ENCODE measurements around the gene KRT9. TPM values are rescaled to one million over a fixed set of nuclear protein-coding genes. Genes with fewer than 3 reads are reported as not detected.
"Not testable (repeated sequence)": the region's sequence is repeated elsewhere in the genome, so short reads cannot be mapped to it uniquely, and the experiment has no call there.

The KRT9 gene
- polyA plus RNA-seq: under 1 TPM; 0.12 to 0.24 TPM

- Histone ChIP-seq H3K4me1 (ENCODE audit: control insufficient read depth in 2 of 2, insufficient read depth in 2 of 2, low read length in 1 of 2) (peaks cover 0 to 5% of the 10 kb centered on the region in 2 donors), H3K27me3 (ENCODE audit: control insufficient read depth in 1 of 2, insufficient read depth in 2 of 2, low read length in 2 of 2) (no peaks in the 10 kb centered on the region), H3K36me3 (ENCODE audit: control insufficient read depth in 2 of 2, insufficient read depth in 2 of 2, low read length in 1 of 2) (no peaks in the 10 kb centered on the region), H3K9me3 (ENCODE audit: control insufficient read depth in 2 of 2, insufficient read depth in 1 of 2, low read depth in 1 of 2, low read length in 1 of 2) (no peaks in the 10 kb centered on the region), H3K27ac (ENCODE audit: low read depth in 2 of 2, low read length in 1 of 2) (no peak within 1 kb of the TSS), H3K4me3 (ENCODE audit: low read depth in 1 of 2, low read length in 2 of 2) (no peak within 1 kb of the TSS)
- 70 to 74% methylated on average over 22 to 24 of the region's 24 CpGs for WGBS, 2 donors
These were observed at the start of gene KRT9 for GRCh38 chr17:41571561-41572434. KRT9 (minus strand) TSS chr17:41572059; CDS start chr17:41571992, 67 bp downstream.

DNA sequence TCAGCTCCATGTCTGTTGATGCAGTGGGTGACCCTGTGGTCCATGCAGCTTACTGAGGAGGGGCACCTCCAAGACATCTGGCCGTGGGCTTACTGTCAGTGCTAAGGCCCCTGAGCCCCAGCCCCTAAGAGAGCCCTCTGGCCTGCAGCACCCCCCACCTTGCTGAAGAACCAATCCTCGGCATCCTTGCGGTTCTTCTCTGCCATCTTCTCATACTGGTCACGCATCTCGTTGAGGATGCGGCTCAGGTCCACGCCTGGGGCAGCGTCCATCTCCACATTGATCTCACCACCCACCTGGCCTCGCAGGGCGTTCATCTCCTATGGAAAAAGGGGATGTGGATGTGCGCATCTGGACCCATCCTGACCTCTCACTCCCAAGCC is 49.6 kb upstream of the KRT9 start:
- H3K36me3 ChIP-seq (ENCODE audit: control insufficient read depth in 2 of 2, insufficient read depth in 2 of 2, low read length in 1 of 2); H3K9me3 ChIP-seq (ENCODE audit: control insufficient read depth in 2 of 2, insufficient read depth in 1 of 2, low read depth in 1 of 2, low read length in 1 of 2); H3K27ac ChIP-seq (ENCODE audit: low read depth in 2 of 2, low read length in 1 of 2); H3K27me3 ChIP-seq (ENCODE audit: control insufficient read depth in 1 of 2, insufficient read depth in 2 of 2, low read length in 2 of 2); H3K4me3 ChIP-seq (ENCODE audit: low read depth in 1 of 2, low read length in 2 of 2): not testable (repeated sequence)
- H3K4me1 ChIP-seq (ENCODE audit: control insufficient read depth in 2 of 2, insufficient read depth in 2 of 2, low read length in 1 of 2): peaks cover 2 to 20% of the 10 kb centered on the region in 2 donors
- WGBS, 2 donors: 86 to 92% methylated on average over 11 of the region's 11 CpGs

- Histone ChIP-seq H3K4me1 (ENCODE audit: control insufficient read depth in 2 of 2, insufficient read depth in 2 of 2, low read length in 1 of 2) (peaks cover 2 to 20% of the 10 kb centered on the region in 2 donors), H3K27ac (ENCODE audit: low read depth in 2 of 2, low read length in 1 of 2) (no peak overlapping the region), H3K9me3 (ENCODE audit: control insufficient read depth in 2 of 2, insufficient read depth in 1 of 2, low read depth in 1 of 2, low read length in 1 of 2) (no peaks in the 10 kb centered on the region), H3K36me3 (ENCODE audit: control insufficient read depth in 2 of 2, insufficient read depth in 2 of 2, low read length in 1 of 2) (no peaks in the 10 kb centered on the region), H3K27me3 (ENCODE audit: control insufficient read depth in 1 of 2, insufficient read depth in 2 of 2, low read length in 2 of 2) (no peaks in the 10 kb centered on the region), H3K4me3 (ENCODE audit: low read depth in 1 of 2, low read length in 2 of 2) (no peak overlapping the region)
- 57 to 71% methylated on average over 19 to 21 of the region's 21 CpGs for WGBS, 2 donors
These were observed 49.0 kb upstream of the KRT9 start for GRCh38 chr17:41620583-41621434.

DNA sequence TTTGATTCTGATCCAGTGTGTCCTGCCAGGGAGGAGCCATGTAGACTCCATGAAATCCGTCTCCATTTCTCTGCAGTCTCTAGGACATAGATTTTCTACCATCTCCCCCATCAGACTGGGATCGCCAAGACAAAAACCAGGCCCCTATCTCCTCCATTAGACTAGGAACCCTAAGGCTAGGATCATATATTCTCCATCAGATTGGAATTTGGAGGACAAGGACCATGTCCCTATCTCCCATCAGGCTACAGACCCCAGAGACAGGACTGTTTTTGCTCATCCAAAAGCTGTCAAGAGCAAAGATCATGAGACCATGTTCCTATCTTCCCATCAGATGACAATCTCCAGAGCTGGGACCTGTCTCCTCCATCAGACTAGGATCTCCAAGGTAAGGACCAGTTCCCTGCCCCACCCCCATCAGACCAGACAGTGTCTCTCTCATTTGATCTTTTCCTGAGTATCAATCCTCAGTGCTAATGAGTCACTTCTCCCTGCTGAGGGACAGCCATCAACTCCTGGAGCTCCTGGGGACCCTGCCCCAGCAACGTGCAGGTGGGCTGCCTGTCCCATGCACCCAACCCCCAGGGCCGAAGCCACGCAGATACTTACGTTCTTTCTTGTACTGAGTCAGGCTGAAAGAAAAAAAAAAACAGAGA is 48.2 kb upstream of the KRT9 start:
- H3K4me3 ChIP-seq (ENCODE audit: low read depth in 1 of 2, low read length in 2 of 2); H3K27ac ChIP-seq (ENCODE audit: low read depth in 2 of 2, low read length in 1 of 2); H3K9me3 ChIP-seq (ENCODE audit: control insufficient read depth in 2 of 2, insufficient read depth in 1 of 2, low read depth in 1 of 2, low read length in 1 of 2); H3K27me3 ChIP-seq (ENCODE audit: control insufficient read depth in 1 of 2, insufficient read depth in 2 of 2, low read length in 2 of 2); H3K36me3 ChIP-seq (ENCODE audit: control insufficient read depth in 2 of 2, insufficient read depth in 2 of 2, low read length in 1 of 2): not testable (repeated sequence)
- peaks cover 2 to 20% of the 10 kb centered on the region in 2 donors for H3K4me1 ChIP-seq (ENCODE audit: control insufficient read depth in 2 of 2, insufficient read depth in 2 of 2, low read length in 1 of 2)
- WGBS, 2 donors: 77 to 78% methylated on average over 6 of the region's 6 CpGs

- no peak overlapping the region for H3K27ac ChIP-seq (ENCODE audit: low read depth in 2 of 2, low read length in 1 of 2)
- H3K4me3 ChIP-seq (ENCODE audit: low read depth in 1 of 2, low read length in 2 of 2): no peak overlapping the region
These were observed 47.4 kb upstream of the KRT9 start for GRCh38 chr17:41619036-41619926.

DNA sequence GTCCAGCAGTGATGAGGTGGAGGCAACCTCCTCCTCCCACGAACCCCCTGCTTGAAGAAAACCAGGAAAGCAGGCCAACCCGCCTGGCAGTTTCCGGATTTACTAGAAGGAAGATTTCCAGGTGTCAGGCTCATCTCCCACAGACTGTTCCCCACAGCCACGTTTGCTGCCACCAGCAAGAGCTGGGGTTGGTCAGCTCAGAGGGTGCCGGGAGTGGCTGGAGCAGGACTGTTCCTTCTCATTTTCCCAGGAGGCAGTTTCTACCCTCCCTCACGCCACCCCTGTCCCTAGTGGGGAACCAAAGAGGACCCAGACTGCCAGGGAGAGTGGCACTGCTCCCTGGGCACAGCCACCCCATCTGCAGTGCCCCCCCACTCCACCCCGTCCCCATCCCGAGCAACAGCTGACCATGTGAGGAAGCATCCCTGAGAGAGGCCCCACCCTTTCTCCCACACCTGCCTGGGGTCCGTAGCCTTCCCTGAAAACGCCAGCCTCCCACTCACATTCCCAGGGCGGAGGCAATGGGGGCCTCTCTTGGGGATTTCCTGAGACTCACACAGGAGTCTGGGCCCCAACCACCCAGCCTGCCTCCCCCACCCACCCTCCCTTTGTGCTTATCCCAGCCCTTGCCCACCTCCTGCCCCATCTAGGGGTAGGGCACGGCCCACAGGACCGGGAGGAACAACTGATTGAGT is 46.6 kb upstream of the KRT9 start:
- 53 to 56% methylated on average over 13 of the region's 13 CpGs for WGBS, 2 donors
- H3K36me3 ChIP-seq (ENCODE audit: control insufficient read depth in 2 of 2, insufficient read depth in 2 of 2, low read length in 1 of 2): no peaks in the 10 kb centered on the region
- H3K4me3 ChIP-seq (ENCODE audit: low read depth in 1 of 2, low read length in 2 of 2): no peak overlapping the region
- no peaks in the 10 kb centered on the region for H3K27me3 ChIP-seq (ENCODE audit: control insufficient read depth in 1 of 2, insufficient read depth in 2 of 2, low read length in 2 of 2)
- H3K9me3 ChIP-seq (ENCODE audit: control insufficient read depth in 2 of 2, insufficient read depth in 1 of 2, low read depth in 1 of 2, low read length in 1 of 2): no peaks in the 10 kb centered on the region
- no peak overlapping the region for H3K27ac ChIP-seq (ENCODE audit: low read depth in 2 of 2, low read length in 1 of 2)
- peaks cover 0 to 10% of the 10 kb centered on the region in 2 donors for H3K4me1 ChIP-seq (ENCODE audit: control insufficient read depth in 2 of 2, insufficient read depth in 2 of 2, low read length in 1 of 2)

More at GRCh38 chr17:41619036-41619926, 47.4 kb upstream of the KRT9 start:
- WGBS, 2 donors: 71 to 80% methylated on average over 16 to 18 of the region's 20 CpGs
- no peaks in the 10 kb centered on the region for H3K9me3 ChIP-seq (ENCODE audit: control insufficient read depth in 2 of 2, insufficient read depth in 1 of 2, low read depth in 1 of 2, low read length in 1 of 2)
- no peaks in the 10 kb centered on the region for H3K27me3 ChIP-seq (ENCODE audit: control insufficient read depth in 1 of 2, insufficient read depth in 2 of 2, low read length in 2 of 2)
- H3K4me1 ChIP-seq (ENCODE audit: control insufficient read depth in 2 of 2, insufficient read depth in 2 of 2, low read length in 1 of 2): peaks cover under 1 to 17% of the 10 kb centered on the region in 2 donors
- H3K36me3 ChIP-seq (ENCODE audit: control insufficient read depth in 2 of 2, insufficient read depth in 2 of 2, low read length in 1 of 2): no peaks in the 10 kb centered on the region

DNA sequence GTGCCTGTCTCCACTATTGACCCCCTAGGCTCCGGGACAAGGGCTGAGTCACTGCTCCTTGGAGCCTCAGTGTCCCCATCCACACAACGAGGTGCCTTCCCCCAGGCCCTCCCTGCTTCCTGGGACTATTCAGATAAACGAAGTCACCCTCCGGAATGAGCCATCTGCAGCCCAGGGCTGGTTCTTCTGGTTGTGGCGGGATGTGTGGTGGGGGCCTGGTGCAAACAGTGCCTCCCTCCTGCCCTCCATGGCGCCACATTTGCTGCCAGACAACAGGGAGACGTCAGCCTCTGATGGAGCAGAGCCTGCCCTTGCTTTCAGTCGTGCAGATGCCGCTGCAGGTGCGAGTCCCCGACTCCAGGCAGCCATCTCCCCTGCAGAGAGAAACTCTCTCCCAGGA is 45.8 kb upstream of the KRT9 start:
- H3K27me3 ChIP-seq (ENCODE audit: control insufficient read depth in 1 of 2, insufficient read depth in 2 of 2, low read length in 2 of 2): no peaks in the 10 kb centered on the region

GRCh38 chr17:41617136-41617535 is 45.3 kb upstream of the KRT9 start:
- no peaks in the 10 kb centered on the region for H3K36me3 ChIP-seq (ENCODE audit: control insufficient read depth in 2 of 2, insufficient read depth in 2 of 2, low read length in 1 of 2)
- H3K27me3 ChIP-seq (ENCODE audit: control insufficient read depth in 1 of 2, insufficient read depth in 2 of 2, low read length in 2 of 2): no peaks in the 10 kb centered on the region
- H3K27ac ChIP-seq (ENCODE audit: low read depth in 2 of 2, low read length in 1 of 2): no peak overlapping the region
- no peaks in the 10 kb centered on the region for H3K9me3 ChIP-seq (ENCODE audit: control insufficient read depth in 2 of 2, insufficient read depth in 1 of 2, low read depth in 1 of 2, low read length in 1 of 2)
- WGBS, 2 donors: 85 to 90% methylated on average over 2 to 3 of the region's 3 CpGs
- H3K4me1 ChIP-seq (ENCODE audit: control insufficient read depth in 2 of 2, insufficient read depth in 2 of 2, low read length in 1 of 2): peaks cover 0 to 14% of the 10 kb centered on the region in 2 donors
- no peak overlapping the region for H3K4me3 ChIP-seq (ENCODE audit: low read depth in 1 of 2, low read length in 2 of 2)

More for the DNA sequence above, 45.8 kb upstream of the KRT9 start:
- Histone ChIP-seq H3K27ac (ENCODE audit: low read depth in 2 of 2, low read length in 1 of 2) (no peak overlapping the region), H3K4me3 (ENCODE audit: low read depth in 1 of 2, low read length in 2 of 2) (no peak overlapping the region), H3K9me3 (ENCODE audit: control insufficient read depth in 2 of 2, insufficient read depth in 1 of 2, low read depth in 1 of 2, low read length in 1 of 2) (no peaks in the 10 kb centered on the region), H3K4me1 (ENCODE audit: control insufficient read depth in 2 of 2, insufficient read depth in 2 of 2, low read length in 1 of 2) (peaks cover 0 to 10% of the 10 kb centered on the region in 2 donors), H3K36me3 (ENCODE audit: control insufficient read depth in 2 of 2, insufficient read depth in 2 of 2, low read length in 1 of 2) (no peaks in the 10 kb centered on the region)
- 52 to 66% methylated on average over 11 of the region's 11 CpGs for WGBS, 2 donors
